ENCODE results near the gene BRAT1. TPM values are rescaled to one million over a fixed set of nuclear protein-coding genes. Genes with fewer than 3 reads are reported as not detected.

BRAT1 gene
- total and polyA plus RNA-seq, 2 donors (not counting 1 experiment from before 2014, with no cell fraction given): 36.8 to 68.3 TPM

DNA sequence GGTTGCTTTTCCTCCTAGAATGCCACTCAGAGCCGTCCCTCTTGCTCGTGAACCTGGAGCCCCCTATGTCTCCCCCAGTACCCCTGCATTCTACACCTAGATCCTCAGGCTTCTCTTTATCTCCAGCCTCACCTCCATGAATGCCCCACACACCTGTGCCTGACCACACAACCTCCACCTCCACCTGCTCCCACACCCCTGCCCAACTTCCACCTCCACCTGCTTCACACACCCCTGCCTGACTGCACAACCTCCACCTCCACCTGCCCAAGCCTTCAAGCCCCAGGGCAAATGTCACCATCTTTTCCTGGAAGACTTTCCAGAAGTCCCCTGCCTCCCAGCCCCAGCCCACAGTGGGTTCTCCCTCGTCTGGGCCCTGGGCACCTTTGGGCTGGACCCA is 42.6 kb downstream of the BRAT1 start:
- Histone ChIP-seq H3K4me2 (replicated peaks; ENCODE audit: low read depth, low read length, poor library complexity, severe bottlenecking) (peak overlapping the region; percentile 93), H3K9ac (ENCODE audit: low read length) (no peak overlapping the region), H3K27ac (ENCODE audit: low read length in 2 of 2) (peak overlapping the region; percentile 99 to 100), H3K36me3 (replicated peaks in 1 of 2; ENCODE audit: control extremely low read depth in 1 of 2, control insufficient read depth in 1 of 2, extremely low read depth in 1 of 2, insufficient read depth in 2 of 2, low read length in 1 of 2) (no peaks in the 10 kb centered on the region), H4K20me1 (ENCODE audit: control insufficient read depth, insufficient read depth, low read length, poor library complexity, severe bottlenecking) (no peaks in the 10 kb centered on the region), H3K4me3 (ENCODE audit: control extremely low read depth in 1 of 5, extremely low read depth in 1 of 5, insufficient read depth in 1 of 5, low read depth in 2 of 5, low read length in 4 of 5) (no peak overlapping the region), H3K4me1 (ENCODE audit: control insufficient read depth in 2 of 2, insufficient read depth in 2 of 2, low read length in 2 of 2) (peaks cover 57 to 68% of the 10 kb centered on the region in 2 donors), H2AFZ (ENCODE audit: insufficient read depth, low read depth, low read length, poor library complexity, severe bottlenecking) (peak overlapping the region; percentile 29), H3K79me2 (ENCODE audit: control insufficient read depth, insufficient read depth, low read length) (peaks cover 25% of the 10 kb centered on the region), H3K27me3 (replicated peaks in 1 of 4; ENCODE audit: control extremely low read depth in 1 of 4, control insufficient read depth in 3 of 4, insufficient read depth in 4 of 4, low read length in 3 of 4) (no peaks in the 10 kb centered on the region), H3K9me3 (ENCODE audit: control extremely low read depth in 1 of 3, control insufficient read depth in 2 of 3, insufficient read depth in 1 of 3, low read length in 2 of 3) (no peaks in the 10 kb centered on the region)
- ChIA-PET CTCF (interaction anchor here (4.8 to 5.0 kb wide), 2 partner anchors 11 to 16 kb away, joined by 23 to 34 read pairs; no protein-coding TSS in a partner anchor), POLR2A (interaction anchor here (0.9 to 7.5 kb wide), 2 partner anchors 12 to 96 kb away, joined by 4 to 340 read pairs; partner anchors contain the start of gene LFNG)
- Mint-ChIP-seq H3K4me3 (peak overlapping the region; percentile 88), H3K27me3 (no peaks in the 10 kb centered on the region), H3K4me1 (peaks cover 66% of the 10 kb centered on the region), H3K9me3 (ENCODE audit: insufficient read depth) (no peaks in the 10 kb centered on the region), H3K27ac (peak overlapping the region; percentile 99)
- no peak for DNase-seq
- 100% methylated on average over 2 of the region's 3 CpGs for WGBS (ENCODE audit: insufficient coverage)
- no peak for TF ChIP-seq EZH2 (IDR thresholded peaks at IDR 0.05; ENCODE audit: borderline replicate concordance, insufficient read depth, low read depth, low read length, poor library complexity, severe bottlenecking)
- TF ChIP-seq, protein P1, sequence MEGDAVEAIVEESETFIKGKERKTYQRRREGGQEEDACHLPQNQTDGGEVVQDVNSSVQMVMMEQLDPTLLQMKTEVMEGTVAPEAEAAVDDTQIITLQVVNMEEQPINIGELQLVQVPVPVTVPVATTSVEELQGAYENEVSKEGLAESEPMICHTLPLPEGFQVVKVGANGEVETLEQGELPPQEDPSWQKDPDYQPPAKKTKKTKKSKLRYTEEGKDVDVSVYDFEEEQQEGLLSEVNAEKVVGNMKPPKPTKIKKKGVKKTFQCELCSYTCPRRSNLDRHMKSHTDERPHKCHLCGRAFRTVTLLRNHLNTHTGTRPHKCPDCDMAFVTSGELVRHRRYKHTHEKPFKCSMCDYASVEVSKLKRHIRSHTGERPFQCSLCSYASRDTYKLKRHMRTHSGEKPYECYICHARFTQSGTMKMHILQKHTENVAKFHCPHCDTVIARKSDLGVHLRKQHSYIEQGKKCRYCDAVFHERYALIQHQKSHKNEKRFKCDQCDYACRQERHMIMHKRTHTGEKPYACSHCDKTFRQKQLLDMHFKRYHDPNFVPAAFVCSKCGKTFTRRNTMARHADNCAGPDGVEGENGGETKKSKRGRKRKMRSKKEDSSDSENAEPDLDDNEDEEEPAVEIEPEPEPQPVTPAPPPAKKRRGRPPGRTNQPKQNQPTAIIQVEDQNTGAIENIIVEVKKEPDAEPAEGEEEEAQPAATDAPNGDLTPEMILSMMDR (IDR thresholded peaks at IDR 0.05): no peak
- intact Hi-C loops (cut with micrococcal nuclease): no loop called here
- ATAC-seq (ENCODE audit: low read depth): no peak

DNA sequence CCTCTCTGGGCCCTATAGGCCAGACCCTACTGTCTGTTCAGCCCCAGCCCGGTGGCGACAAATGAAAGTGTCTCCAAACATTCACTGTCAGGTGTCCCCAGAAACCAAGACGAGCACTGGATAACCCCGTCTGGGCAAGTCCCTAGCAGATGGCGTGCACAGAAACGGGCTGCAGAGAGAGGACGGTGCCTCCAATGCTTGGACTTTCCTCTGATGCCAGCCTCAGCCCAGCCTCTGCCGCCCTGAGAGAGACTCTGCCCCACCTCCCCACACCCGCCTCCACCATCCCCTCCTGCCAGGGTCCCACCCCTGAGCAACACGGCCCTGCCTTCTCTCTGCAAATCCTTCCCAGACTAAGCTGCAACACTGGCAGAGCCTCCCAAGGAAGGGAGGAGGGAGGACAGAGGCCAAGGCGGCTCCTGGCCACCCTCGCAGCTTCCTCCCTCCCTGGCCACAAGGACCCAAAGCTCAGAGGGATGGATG is 43.1 kb downstream of the BRAT1 start:
- H3K27ac Mint-ChIP-seq: peak overlapping the region; percentile 99
- H2AFZ ChIP-seq (ENCODE audit: insufficient read depth, low read depth, low read length, poor library complexity, severe bottlenecking): peak overlapping the region; percentile 29
- CTCF ChIA-PET: interaction anchor here (3.7 to 5.0 kb wide), 3 partner anchors 8 to 17 kb away, joined by 21 to 34 read pairs (median 23); no protein-coding TSS in a partner anchor
- POLR2A ChIA-PET: interaction anchor here (0.9 to 7.5 kb wide), 4 partner anchors 12 to 121 kb away, joined by 4 to 340 read pairs (median 6); partner anchors contain the start of gene LFNG
- H3K4me3 Mint-ChIP-seq: peak overlapping the region; percentile 88
- H4K20me1 ChIP-seq (ENCODE audit: control insufficient read depth, insufficient read depth, low read length, poor library complexity, severe bottlenecking): no peaks in the 10 kb centered on the region
- H3K27ac ChIP-seq (ENCODE audit: low read length in 2 of 2): peak overlapping the region; percentile 99 to 100
- H3K4me1 Mint-ChIP-seq: peaks cover 65% of the 10 kb centered on the region
- TF ChIP-seq, protein P1 (IDR thresholded peaks at IDR 0.05): no peak
- TF ChIP-seq EZH2 (IDR thresholded peaks at IDR 0.05; ENCODE audit: borderline replicate concordance, insufficient read depth, low read depth, low read length, poor library complexity, severe bottlenecking): no peak
- H3K36me3 ChIP-seq (replicated peaks in 1 of 2; ENCODE audit: control extremely low read depth in 1 of 2, control insufficient read depth in 1 of 2, extremely low read depth in 1 of 2, insufficient read depth in 2 of 2, low read length in 1 of 2): no peaks in the 10 kb centered on the region
- no peaks in the 10 kb centered on the region for H3K9me3 ChIP-seq (ENCODE audit: control extremely low read depth in 1 of 3, control insufficient read depth in 2 of 3, insufficient read depth in 1 of 3, low read length in 2 of 3)
- H3K4me1 ChIP-seq (ENCODE audit: control insufficient read depth in 2 of 2, insufficient read depth in 2 of 2, low read length in 2 of 2): peaks cover 60 to 71% of the 10 kb centered on the region in 2 donors
- peaks cover 27% of the 10 kb centered on the region for H3K79me2 ChIP-seq (ENCODE audit: control insufficient read depth, insufficient read depth, low read length)
- no peaks in the 10 kb centered on the region for H3K9me3 Mint-ChIP-seq (ENCODE audit: insufficient read depth)
- no peak for ATAC-seq (ENCODE audit: low read depth)
- H3K4me2 ChIP-seq (replicated peaks; ENCODE audit: low read depth, low read length, poor library complexity, severe bottlenecking): peak overlapping the region; percentile 93
- intact Hi-C loops (cut with micrococcal nuclease): no loop called here
- H3K9ac ChIP-seq (ENCODE audit: low read length): peak overlapping the region; percentile 70
- peak overlapping the region in 3 of 5 experiments; percentile 37 to 51 (median 41) for H3K4me3 ChIP-seq (ENCODE audit: control extremely low read depth in 1 of 5, extremely low read depth in 1 of 5, insufficient read depth in 1 of 5, low read depth in 2 of 5, low read length in 4 of 5)
- no peaks in the 10 kb centered on the region for H3K27me3 ChIP-seq (replicated peaks in 1 of 4; ENCODE audit: control extremely low read depth in 1 of 4, control insufficient read depth in 3 of 4, insufficient read depth in 4 of 4, low read length in 3 of 4)
- peak; percentile 81 for DNase-seq
- H3K27me3 Mint-ChIP-seq: no peaks in the 10 kb centered on the region
- 14% methylated on average over 9 of the region's 12 CpGs for WGBS (ENCODE audit: insufficient coverage)

All from B cell (primary cell).